Astrocyte (in vitro differentiated cells and primary cell): ENCODE results near the gene EXOC4. TPM values are rescaled to one million over a fixed set of nuclear protein-coding genes. Genes with fewer than 3 reads are reported as not detected.

Source experiments
- DNase-seq: peaks from one replicate; pipeline ENCODE4 v3.0.0-alpha.2; 2010; ENCODE audit warnings: low read depth
- FAIRE-seq: peaks from 2 replicates; lab custom pipeline; 2011; peaks lifted over from hg19 to GRCh38; lab: Jason Lieb, UNC
- H2AFZ ChIP-seq: 2 replicates; pipeline ENCODE4 v1.6.0; 2012; ENCODE audit warnings: low read depth, low read length, inconsistent platforms
- H3K27ac ChIP-seq: 2 replicates; pipeline ENCODE4 v1.5.1; 2011; ENCODE audit warnings: low read depth, low read length, inconsistent platforms
- H3K27me3 ChIP-seq: 2 replicates; pipeline ENCODE4 v1.6.0; 2011; ENCODE audit warnings: low read length, inconsistent platforms; ENCODE audit not compliant: insufficient read depth
- H3K36me3 ChIP-seq: 2 replicates; pipeline ENCODE4 v1.5.1; 2011; ENCODE audit warnings: low read length, inconsistent platforms; ENCODE audit not compliant: insufficient read depth
- H3K4me1 ChIP-seq: 2 replicates; pipeline ENCODE4 v1.5.1; 2011; ENCODE audit warnings: low read length, inconsistent platforms; ENCODE audit not compliant: insufficient read depth
- H3K4me2 ChIP-seq: 2 replicates; pipeline ENCODE4 v1.6.0; 2012; ENCODE audit warnings: low read length, inconsistent platforms
- H3K4me3 ChIP-seq: 2 replicates; pipeline ENCODE4 v1.5.1; 2011; ENCODE audit warnings: low read depth, mild to moderate bottlenecking, low read length, inconsistent platforms; ENCODE audit not compliant: insufficient read depth
- H3K79me2 ChIP-seq: 2 replicates; pipeline ENCODE4 v1.6.0; 2012; ENCODE audit warnings: mild to moderate bottlenecking, low read length, inconsistent platforms; ENCODE audit not compliant: insufficient read depth
- H3K9ac ChIP-seq: 2 replicates; pipeline ENCODE4 v1.6.0; 2012; ENCODE audit warnings: mild to moderate bottlenecking, low read length, inconsistent platforms
- H3K9me3 ChIP-seq: 2 replicates; pipeline ENCODE4 v1.5.1; 2012; ENCODE audit warnings: low read depth, mild to moderate bottlenecking, low read length, inconsistent platforms; ENCODE audit not compliant: insufficient read depth
- H4K20me1 ChIP-seq: 2 replicates; pipeline ENCODE4 v1.6.0; 2012; ENCODE audit warnings: low read length, inconsistent platforms; ENCODE audit not compliant: insufficient read depth
- H3K27ac Mint-ChIP-seq: one replicate; pipeline ENCODE4 v1.8.0; 2021; ENCODE audit warnings: mild to moderate bottlenecking, mixed read lengths; ENCODE audit not compliant: unreplicated experiment
- H3K27me3 Mint-ChIP-seq: one replicate; pipeline ENCODE4 v1.8.0; 2021; ENCODE audit warnings: low read depth, mixed read lengths; ENCODE audit not compliant: unreplicated experiment
- H3K36me3 Mint-ChIP-seq: one replicate; pipeline ENCODE4 v1.8.0; 2021; ENCODE audit warnings: low read depth, mixed read lengths; ENCODE audit not compliant: unreplicated experiment
- H3K4me1 Mint-ChIP-seq: one replicate; pipeline ENCODE4 v1.8.0; 2021; ENCODE audit warnings: low read depth, mixed read lengths; ENCODE audit not compliant: unreplicated experiment
- H3K4me3 Mint-ChIP-seq: one replicate; pipeline ENCODE4 v1.8.0; 2021; ENCODE audit warnings: mild to moderate bottlenecking, moderate library complexity, mixed read lengths; ENCODE audit not compliant: unreplicated experiment
- H3K9me3 Mint-ChIP-seq: one replicate; pipeline ENCODE4 v1.8.0; 2021; ENCODE audit warnings: mild to moderate bottlenecking, mixed read lengths; ENCODE audit not compliant: unreplicated experiment
- EZH2 ChIP-seq: IDR thresholded peaks from 2 replicates; pipeline ENCODE4 v1.6.1; 2012; ENCODE audit warnings: mild to moderate bottlenecking, low read length, inconsistent platforms; ENCODE audit not compliant: insufficient read depth
- total RNA-seq: library from RNA; stranded (reverse); gene quantifications from 2 replicates; pipeline ENCODE4 v1.2.1, GENCODE V29; 2021
- TF ChIP-seq, protein P1 (sequence below): IDR thresholded peaks from 2 replicates; pipeline ENCODE4 v1.5.1; 2011; ENCODE audit warnings: low read depth, mild to moderate bottlenecking, inconsistent platforms, low read length, moderate library complexity; ENCODE audit not compliant: insufficient read depth

EXOC4 gene
- total RNA-seq, 1 donor from 2014 or later, result 57.5 TPM

DNA sequence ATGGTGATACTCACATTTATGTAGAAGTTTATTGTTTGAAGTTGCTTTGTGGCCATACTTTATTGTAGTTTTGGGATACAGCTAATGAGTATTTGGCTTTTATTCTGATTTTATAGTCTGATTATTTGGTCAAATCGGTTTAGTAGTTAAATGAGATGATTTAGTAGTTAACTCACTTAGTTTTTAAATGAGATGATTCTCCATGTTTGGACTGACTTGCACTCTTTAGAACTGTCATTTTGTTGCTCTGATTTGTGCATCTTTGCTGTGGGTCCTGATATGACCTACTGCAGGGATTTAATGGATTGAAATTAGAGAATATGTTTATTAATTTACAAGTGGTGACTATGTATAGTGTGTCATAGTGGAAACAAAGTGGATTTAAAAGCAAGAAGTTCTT, 44.2 kb downstream of the EXOC4 start:
- no peak for TF ChIP-seq EZH2
- TF ChIP-seq, protein P1, sequence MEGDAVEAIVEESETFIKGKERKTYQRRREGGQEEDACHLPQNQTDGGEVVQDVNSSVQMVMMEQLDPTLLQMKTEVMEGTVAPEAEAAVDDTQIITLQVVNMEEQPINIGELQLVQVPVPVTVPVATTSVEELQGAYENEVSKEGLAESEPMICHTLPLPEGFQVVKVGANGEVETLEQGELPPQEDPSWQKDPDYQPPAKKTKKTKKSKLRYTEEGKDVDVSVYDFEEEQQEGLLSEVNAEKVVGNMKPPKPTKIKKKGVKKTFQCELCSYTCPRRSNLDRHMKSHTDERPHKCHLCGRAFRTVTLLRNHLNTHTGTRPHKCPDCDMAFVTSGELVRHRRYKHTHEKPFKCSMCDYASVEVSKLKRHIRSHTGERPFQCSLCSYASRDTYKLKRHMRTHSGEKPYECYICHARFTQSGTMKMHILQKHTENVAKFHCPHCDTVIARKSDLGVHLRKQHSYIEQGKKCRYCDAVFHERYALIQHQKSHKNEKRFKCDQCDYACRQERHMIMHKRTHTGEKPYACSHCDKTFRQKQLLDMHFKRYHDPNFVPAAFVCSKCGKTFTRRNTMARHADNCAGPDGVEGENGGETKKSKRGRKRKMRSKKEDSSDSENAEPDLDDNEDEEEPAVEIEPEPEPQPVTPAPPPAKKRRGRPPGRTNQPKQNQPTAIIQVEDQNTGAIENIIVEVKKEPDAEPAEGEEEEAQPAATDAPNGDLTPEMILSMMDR, result no peak
- H3K36me3 Mint-ChIP-seq, result no peaks in the 10 kb centered on the region
- no peaks in the 10 kb centered on the region for H3K9me3 Mint-ChIP-seq
- no peak overlapping the region for H3K4me2 ChIP-seq
- peaks cover 3% of the 10 kb centered on the region for H3K79me2 ChIP-seq
- H3K27ac ChIP-seq, result no peak overlapping the region
- H4K20me1 ChIP-seq, result peaks cover 28% of the 10 kb centered on the region
- H2AFZ ChIP-seq, result no peak overlapping the region
- H3K9me3 ChIP-seq, result no peaks in the 10 kb centered on the region
- no peak overlapping the region for H3K4me3 ChIP-seq
- H3K4me1 ChIP-seq, result no peaks in the 10 kb centered on the region
- FAIRE-seq, result no peak
- DNase-seq, result no peak
- H3K27me3 Mint-ChIP-seq, result no peaks in the 10 kb centered on the region
- no peak overlapping the region for H3K4me3 Mint-ChIP-seq
- no peaks in the 10 kb centered on the region for H3K4me1 Mint-ChIP-seq
- H3K27ac Mint-ChIP-seq, result no peak overlapping the region
- H3K36me3 ChIP-seq, result no peaks in the 10 kb centered on the region
- no peak overlapping the region for H3K9ac ChIP-seq
- no peaks in the 10 kb centered on the region for H3K27me3 ChIP-seq

DNA sequence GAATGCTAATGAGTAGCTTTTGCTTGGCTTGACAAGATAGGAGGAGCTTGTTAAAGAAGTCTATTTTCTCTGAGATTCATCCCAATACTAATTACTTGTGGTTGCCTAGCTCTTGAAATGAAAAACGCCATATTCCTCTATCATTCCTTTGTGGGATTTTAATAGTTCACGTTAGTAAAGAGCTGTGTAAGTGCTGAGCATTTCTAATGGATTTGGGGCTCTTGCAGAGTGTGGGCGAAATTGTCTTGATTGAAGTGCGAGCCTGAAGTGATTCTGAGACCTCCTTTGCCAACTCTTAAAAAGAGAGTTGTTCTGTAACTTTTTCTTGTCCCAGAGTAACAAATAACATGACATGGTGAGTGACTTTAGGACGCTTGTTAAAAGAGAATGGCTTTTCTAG, 45.2 kb downstream of the EXOC4 start:
- Histone ChIP-seq H3K9me3 (no peaks in the 10 kb centered on the region), H3K36me3 (no peaks in the 10 kb centered on the region), H3K79me2 (peaks cover 3% of the 10 kb centered on the region), H3K4me2 (no peak overlapping the region), H3K4me3 (no peak overlapping the region), H3K9ac (no peak overlapping the region), H3K27ac (no peak overlapping the region), H4K20me1 (peaks cover 28% of the 10 kb centered on the region), H3K4me1 (no peaks in the 10 kb centered on the region), H2AFZ (no peak overlapping the region), H3K27me3 (no peaks in the 10 kb centered on the region)
- H3K4me3 Mint-ChIP-seq, result no peak overlapping the region
- no peak overlapping the region for H3K27ac Mint-ChIP-seq
- H3K9me3 Mint-ChIP-seq, result no peaks in the 10 kb centered on the region
- no peak for DNase-seq
- FAIRE-seq, result no peak
- no peaks in the 10 kb centered on the region for H3K4me1 Mint-ChIP-seq
- H3K36me3 Mint-ChIP-seq, result no peaks in the 10 kb centered on the region
- no peak for TF ChIP-seq EZH2
- TF ChIP-seq, protein P1, result no peak
- no peaks in the 10 kb centered on the region for H3K27me3 Mint-ChIP-seq

- peaks cover 3% of the 10 kb centered on the region for H3K79me2 ChIP-seq
- no peaks in the 10 kb centered on the region for H3K36me3 ChIP-seq
- TF ChIP-seq EZH2, result no peak
- TF ChIP-seq, protein P1, result no peak
- no peak overlapping the region for H3K4me2 ChIP-seq
- H3K9me3 ChIP-seq, result no peaks in the 10 kb centered on the region
- no peak overlapping the region for H3K4me3 Mint-ChIP-seq
- no peaks in the 10 kb centered on the region for H3K9me3 Mint-ChIP-seq
- H3K4me1 ChIP-seq, result no peaks in the 10 kb centered on the region
- no peaks in the 10 kb centered on the region for H3K4me1 Mint-ChIP-seq
- no peaks in the 10 kb centered on the region for H3K36me3 Mint-ChIP-seq
- no peak overlapping the region for H3K27ac Mint-ChIP-seq
- H3K27me3 Mint-ChIP-seq, result no peaks in the 10 kb centered on the region
- H3K9ac ChIP-seq, result no peak overlapping the region
- peaks cover 31% of the 10 kb centered on the region for H4K20me1 ChIP-seq
- no peaks in the 10 kb centered on the region for H3K27me3 ChIP-seq
- H3K4me3 ChIP-seq, result no peak overlapping the region
- FAIRE-seq (peak; percentile 9), DNase-seq (no peak)
- H3K27ac ChIP-seq, result no peak overlapping the region
- H2AFZ ChIP-seq, result no peak overlapping the region
Measured at GRCh38 chr7:133299676-133300075, 46.8 kb downstream of the EXOC4 start.
